ENCODE results near the gene GRM2.

Gene GRM2

GRCh38 chr3:51706788-51707731 lies at the start of gene GRM2:
TSS of gene GRM2 (plus strand) at chr3:51707068. CDS start at chr3:51708984, 1,916 bp downstream.
- DNase-seq = peak; percentile 51

- no peak for DNase-seq
These were observed 49.6 kb upstream of the GRM2 start for GRCh38 chr3:51657234-51657633.

- DNase-seq = no peak
These were observed 46.9 kb upstream of the GRM2 start for GRCh38 chr3:51659942-51660341.

- no peak for DNase-seq
These were observed 44.4 kb upstream of the GRM2 start for GRCh38 chr3:51662456-51662855.

DNA sequence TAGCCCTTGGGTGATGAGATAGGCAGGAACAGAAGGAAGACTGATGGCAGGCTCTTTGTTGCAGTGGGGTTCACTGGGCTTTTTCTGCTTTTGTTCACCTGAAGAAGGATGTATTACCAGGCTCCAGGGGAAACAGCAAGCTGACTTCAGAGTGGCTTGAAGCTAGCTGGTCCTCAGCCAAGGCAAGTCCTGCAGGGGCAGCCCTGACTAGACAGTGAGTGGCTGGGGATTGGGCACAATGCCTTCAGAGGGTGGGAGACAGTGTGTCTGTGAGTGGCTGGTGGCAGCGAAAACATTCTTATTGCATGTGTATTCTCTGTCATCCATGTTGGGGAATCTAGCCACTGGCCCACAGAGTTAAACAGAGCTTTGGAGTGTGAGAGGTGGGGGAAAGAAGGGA lies 38.1 kb upstream of the GRM2 start:
- DNase-seq = no peak

DNA sequence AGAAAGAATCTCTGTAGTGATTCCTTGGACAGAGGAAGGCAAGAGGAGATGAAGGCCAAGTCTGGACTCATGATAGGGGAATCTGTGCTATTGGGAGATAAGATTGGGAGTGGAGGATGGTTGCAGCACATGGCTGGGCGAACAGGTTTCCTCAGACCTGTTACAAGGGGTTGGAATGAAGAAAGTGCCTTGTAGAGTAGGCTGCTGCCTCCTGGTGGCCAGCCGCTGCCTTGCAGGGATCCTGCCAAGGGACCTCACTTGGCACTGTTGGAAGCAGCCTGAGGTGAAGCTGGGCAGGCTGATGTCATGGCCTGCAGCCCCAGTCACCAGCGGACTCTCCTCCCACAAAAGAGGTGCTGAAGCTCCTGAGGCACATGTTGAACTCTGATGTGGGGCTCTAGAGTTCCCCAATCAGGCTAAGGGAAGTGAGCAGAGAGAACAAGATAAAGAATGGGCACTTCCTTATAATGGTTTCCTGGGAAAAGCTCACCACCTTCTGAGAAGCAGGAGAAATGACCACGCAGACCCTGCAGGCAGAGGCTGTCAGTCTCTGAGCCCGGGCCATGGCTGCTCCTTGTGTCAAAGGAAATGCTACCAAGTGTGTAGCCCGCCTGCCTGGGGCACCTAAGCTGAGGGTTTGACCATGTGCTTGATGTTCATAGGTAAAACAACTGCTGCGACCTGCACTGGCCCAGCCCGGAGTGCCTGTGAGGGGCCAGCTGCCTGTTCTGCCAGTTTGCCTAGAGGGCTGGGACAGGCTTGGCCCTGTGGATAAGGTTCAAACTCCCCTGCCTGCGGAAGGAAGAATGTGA lies 37.4 kb upstream of the GRM2 start:
- DNase-seq = peak; percentile 93

- DNase-seq = peak; percentile 25
These were observed 36.6 kb upstream of the GRM2 start for GRCh38 chr3:51670053-51670822.

DNA sequence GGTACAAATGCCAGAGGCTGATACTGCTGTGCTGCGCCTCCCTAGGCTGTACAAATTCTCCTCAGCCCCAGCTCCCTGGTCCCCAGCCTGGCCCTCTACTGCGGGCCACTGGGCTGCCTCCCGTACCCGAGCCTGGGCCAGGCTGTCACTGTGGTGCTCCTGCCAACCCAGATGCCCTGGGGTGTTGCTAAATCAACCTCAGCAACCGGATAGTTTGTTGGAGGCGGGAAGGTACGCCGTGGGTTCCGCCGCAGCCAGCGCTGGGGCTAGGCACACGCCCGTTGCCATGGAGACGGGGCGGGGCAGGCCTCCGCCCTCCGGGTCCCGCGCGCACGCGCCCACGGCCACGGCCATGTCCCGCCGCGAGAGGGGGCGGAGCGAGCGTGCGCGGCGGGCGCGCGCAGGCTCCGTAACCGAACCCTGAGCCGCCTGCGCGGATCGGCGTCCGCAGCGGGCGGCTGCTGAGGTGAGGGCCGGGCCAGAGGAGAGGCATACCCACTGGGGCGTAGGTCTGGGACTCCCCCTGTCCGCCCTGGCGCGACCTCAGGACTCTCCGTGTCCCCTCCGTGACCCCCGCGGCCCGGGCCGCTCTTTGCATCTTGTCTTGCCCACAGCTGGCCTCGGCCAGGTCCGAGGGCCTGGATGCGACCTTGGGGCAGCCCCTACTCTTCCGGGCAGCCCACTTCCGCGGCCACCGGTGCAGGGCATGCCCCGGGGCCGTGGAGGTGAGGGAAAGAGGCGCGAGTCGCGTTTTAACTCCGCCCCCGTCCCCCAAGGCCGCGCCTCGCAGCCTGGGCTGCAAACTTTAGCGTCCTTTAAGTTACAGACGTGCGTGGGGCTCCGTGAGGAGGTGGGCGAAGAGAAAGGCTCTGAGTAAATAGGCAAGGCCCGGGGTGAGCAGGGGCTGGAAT lies 35.8 kb upstream of the GRM2 start, which contains the start of gene TEX264:
TSS of gene TEX264 (plus strand) at position 430 of the 911 bp plus-strand sequence. CDS start 3,053 bp downstream, outside the sequence.
- peak; percentile 91 for DNase-seq

DNA sequence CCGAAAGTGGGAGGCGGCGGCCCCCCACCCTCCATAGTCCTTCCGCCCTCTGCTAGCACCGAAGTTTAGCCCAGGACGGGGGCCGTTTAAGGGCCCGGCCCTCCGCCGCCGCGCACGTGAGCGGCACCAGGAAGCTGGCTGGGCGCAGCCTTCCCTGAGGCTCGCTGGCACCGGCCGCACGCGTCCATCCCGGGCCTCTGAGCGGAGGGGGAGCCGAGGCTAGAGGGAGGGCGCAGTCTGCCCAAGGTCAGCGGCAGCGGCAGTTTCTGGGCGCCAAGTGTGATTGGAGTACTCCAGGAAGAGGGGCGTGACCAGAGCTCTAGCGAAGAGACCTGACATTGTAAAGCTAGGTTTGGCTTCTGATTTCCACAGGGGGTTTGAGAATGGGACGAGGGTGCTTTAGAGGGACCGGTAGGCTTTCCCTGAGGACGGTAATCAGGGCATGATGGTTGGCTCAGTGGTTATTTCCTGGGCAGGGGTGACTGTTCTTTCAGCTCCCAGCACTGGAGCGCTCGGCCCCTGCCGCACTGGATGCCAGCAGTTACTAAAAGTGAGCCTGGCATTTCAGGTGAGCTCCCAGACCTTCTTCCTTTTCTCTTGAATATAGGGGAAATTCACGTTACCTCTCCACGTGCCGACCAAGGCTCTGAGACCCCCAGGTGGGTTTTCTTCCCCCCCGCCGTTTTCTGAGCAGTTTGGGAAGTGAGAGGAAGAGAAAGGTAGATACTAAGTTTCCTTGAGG lies 35.0 kb upstream of the GRM2 start:
- DNase-seq = peak; percentile 72

- DNase-seq = no peak
These were observed 33.6 kb upstream of the GRM2 start for GRCh38 chr3:51673181-51673801.

DNA sequence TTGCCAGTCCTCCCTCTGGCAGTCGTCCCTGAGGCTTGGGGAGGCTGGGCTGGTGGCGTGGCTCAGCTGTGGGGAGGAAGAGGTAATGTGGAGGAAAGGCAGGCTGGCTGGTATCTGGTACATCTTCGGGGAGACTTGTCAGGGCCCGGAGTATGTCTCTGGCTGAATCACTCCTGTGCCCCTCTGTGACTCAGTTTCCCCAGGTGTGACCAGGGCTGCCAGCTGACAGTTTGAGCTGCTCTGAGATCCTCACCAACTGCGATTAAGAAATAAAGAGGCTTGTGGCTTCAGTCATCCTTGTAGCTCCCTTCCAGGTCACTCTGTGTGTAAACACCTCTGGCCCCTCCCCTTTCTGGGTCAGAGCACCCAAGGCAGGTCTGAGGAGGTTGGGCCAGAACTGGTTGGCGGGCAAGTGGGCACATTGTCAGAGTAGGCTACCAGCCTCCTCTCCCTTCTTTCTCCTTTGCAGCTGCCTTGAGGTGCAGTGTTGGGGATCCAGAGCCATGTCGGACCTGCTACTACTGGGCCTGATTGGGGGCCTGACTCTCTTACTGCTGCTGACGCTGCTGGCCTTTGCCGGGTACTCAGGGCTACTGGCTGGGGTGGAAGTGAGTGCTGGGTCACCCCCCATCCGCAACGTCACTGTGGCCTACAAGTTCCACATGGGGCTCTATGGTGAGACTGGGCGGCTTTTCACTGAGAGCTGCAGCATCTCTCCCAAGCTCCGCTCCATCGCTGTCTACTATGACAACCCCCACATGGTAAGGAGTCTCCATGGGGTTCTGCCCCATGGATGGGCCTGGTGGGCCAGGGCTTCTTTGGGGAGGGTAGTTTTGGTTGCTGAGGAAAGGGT lies 32.8 kb upstream of the GRM2 start:
- DNase-seq = no peak

- DNase-seq = peak; percentile 49
These were observed 31.7 kb upstream of the GRM2 start for GRCh38 chr3:51675201-51675611.

DNA sequence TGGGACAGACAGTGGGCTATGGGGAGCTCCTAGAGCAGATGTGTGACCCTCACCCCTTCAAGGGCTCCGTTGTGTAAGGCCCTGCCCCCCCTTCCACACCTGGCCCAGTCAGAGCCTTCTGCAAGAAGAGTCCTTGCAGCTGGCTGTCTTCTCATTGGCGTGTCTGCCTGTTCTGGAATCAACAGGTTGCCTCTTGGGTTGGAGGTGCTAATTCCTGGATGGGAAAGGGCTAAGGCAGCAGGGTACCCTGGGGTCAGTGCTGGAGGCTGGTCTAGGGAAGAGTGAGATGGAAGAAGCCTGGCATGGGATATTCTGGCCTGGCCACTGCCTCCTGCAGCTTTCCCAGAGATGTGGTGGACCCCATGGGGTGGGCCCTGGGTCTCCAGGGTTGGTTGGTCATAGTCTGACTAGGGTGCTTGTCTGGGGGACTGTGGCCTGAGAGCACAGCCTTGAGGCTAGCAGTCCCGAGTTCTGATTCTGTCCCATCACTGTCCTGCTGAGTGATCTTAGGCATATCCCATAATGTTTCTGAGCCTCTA lies 30.7 kb upstream of the GRM2 start:
- DNase-seq = no peak

- no peak for DNase-seq
These were observed 29.5 kb upstream of the GRM2 start for GRCh38 chr3:51677358-51677757.

GRCh38 chr3:51678186-51678585 lies 28.7 kb upstream of the GRM2 start:
- DNase-seq = no peak

GRCh38 chr3:51678641-51679040 lies 28.2 kb upstream of the GRM2 start:
- DNase-seq = no peak

GRCh38 chr3:51679318-51679717 lies 27.6 kb upstream of the GRM2 start:
- no peak for DNase-seq

GRCh38 chr3:51679777-51680176 lies 27.1 kb upstream of the GRM2 start:
- DNase-seq = no peak

DNA sequence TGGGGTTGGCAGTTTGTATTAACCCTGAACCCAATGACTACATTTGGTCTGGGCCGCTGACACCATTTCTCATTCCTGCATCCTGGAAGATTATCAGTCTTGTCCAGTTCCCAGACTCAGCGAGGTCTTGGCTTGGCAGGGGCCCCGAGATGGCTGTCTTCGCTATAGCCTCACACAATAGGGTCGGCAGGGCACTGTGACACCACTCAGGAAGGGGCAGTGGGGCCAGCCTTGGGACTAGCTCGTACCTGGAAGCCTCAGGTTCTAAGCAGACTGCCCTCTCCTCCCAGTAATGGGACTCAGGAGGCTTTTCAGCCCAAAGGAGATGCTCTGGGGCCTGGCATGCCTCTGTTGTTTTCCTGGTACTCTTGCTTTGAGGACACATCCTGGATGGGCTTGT lies 26.7 kb upstream of the GRM2 start:
- no peak for DNase-seq
